ENCODE measurements around the gene KIF5C. TPM values are rescaled to one million over a fixed set of nuclear protein-coding genes. Genes with fewer than 3 reads are reported as not detected.

Gene KIF5C
- total RNA-seq, 1 donor = under 0.01 TPM

GRCh38 chr2:148875387-148876051 lies 492 bp downstream of the KIF5C start:
- H3K4me3 ChIP-seq (ENCODE audit: low read depth, low read length) = no peak overlapping the region
- TF ChIP-seq CTCF (IDR thresholded peaks at IDR 0.05; ENCODE audit: insufficient read depth, low read depth, low read length) = no peak
- DNase-seq (ENCODE audit: low read depth) = no peak

- H3K4me3 ChIP-seq (ENCODE audit: low read depth, low read length) = no peak overlapping the region
- DNase-seq (ENCODE audit: low read depth) = no peak
- TF ChIP-seq CTCF (IDR thresholded peaks at IDR 0.05; ENCODE audit: insufficient read depth, low read depth, low read length) = no peak
Observed at GRCh38 chr2:148876202-148876594, 1.2 kb downstream of the KIF5C start.

- no peak for TF ChIP-seq CTCF (IDR thresholded peaks at IDR 0.05; ENCODE audit: insufficient read depth, low read depth, low read length)
- no peak overlapping the region for H3K4me3 ChIP-seq (ENCODE audit: low read depth, low read length)
- no peak for DNase-seq (ENCODE audit: low read depth)
Observed at GRCh38 chr2:148876595-148877402, 1.8 kb downstream of the KIF5C start.

- TF ChIP-seq CTCF (IDR thresholded peaks at IDR 0.05; ENCODE audit: insufficient read depth, low read depth, low read length) = no peak
- DNase-seq (ENCODE audit: low read depth) = no peak
- no peak overlapping the region for H3K4me3 ChIP-seq (ENCODE audit: low read depth, low read length)
Observed at GRCh38 chr2:148877403-148877740, 2.3 kb downstream of the KIF5C start.

- no peak for TF ChIP-seq CTCF (IDR thresholded peaks at IDR 0.05; ENCODE audit: insufficient read depth, low read depth, low read length)
Observed at GRCh38 chr2:148880636-148881035, 5.6 kb downstream of the KIF5C start.

GRCh38 chr2:148882051-148882450 lies 7.0 kb downstream of the KIF5C start:
- no peak for TF ChIP-seq CTCF (IDR thresholded peaks at IDR 0.05; ENCODE audit: insufficient read depth, low read depth, low read length)
- no peak overlapping the region for H3K4me3 ChIP-seq (ENCODE audit: low read depth, low read length)

More at GRCh38 chr2:148880636-148881035, 5.6 kb downstream of the KIF5C start:
- H3K4me3 ChIP-seq (ENCODE audit: low read depth, low read length) = no peak overlapping the region
- no peak for DNase-seq (ENCODE audit: low read depth)

More at GRCh38 chr2:148882051-148882450, 7.0 kb downstream of the KIF5C start:
- no peak for DNase-seq (ENCODE audit: low read depth)
